CD4-positive, CD25-positive, alpha-beta regulatory T cell (primary cell): ENCODE measurements around the gene LKAAEAR1. TPM values are rescaled to one million over a fixed set of nuclear protein-coding genes. Genes with fewer than 3 reads are reported as not detected.
A peak's percentile ranks its signal among the peaks of the same experiment; 100 is the strongest.
"Not testable (repeated sequence)": the region's sequence is repeated elsewhere in the genome, so short reads cannot be mapped to it uniquely, and the experiment has no call there.

ENCODE experiments used
- ATAC-seq, 2 donors: fragments of 150-1000 bp; cut with Tn5 transposase; one replicate each; pipeline ENCODE4 v1.10.0; 2021; ENCODE audit warnings: low read depth in 2 of 2, moderate number of reproducible peaks in 2 of 2, moderate library complexity in 1 of 2
- DNase-seq, 3 donors: peaks; one replicate each; pipeline versions ENCODE4 v3.0.0 to v3.0.0-alpha.2; 2012 to 2022; ENCODE audit warnings: mixed read lengths in 1 of 3
- H3K27ac ChIP-seq: one replicate; pipeline ENCODE4 v1.7.0; 2013; ENCODE audit warnings: mild to moderate bottlenecking, low read length; ENCODE audit not compliant: insufficient read depth, poor library complexity, severe bottlenecking
- H3K27me3 ChIP-seq: one replicate; pipeline ENCODE4 v1.7.0; 2013; ENCODE audit warnings: low read length; ENCODE audit not compliant: control insufficient read depth, insufficient read depth
- H3K36me3 ChIP-seq: one replicate; pipeline ENCODE4 v1.7.0; 2013; ENCODE audit warnings: mild to moderate bottlenecking, low read length, moderate library complexity; ENCODE audit not compliant: control insufficient read depth, insufficient read depth
- H3K4me1 ChIP-seq: 2 replicates; pipeline ENCODE4 v1.7.0; 2013; ENCODE audit warnings: mild to moderate bottlenecking, low read length; ENCODE audit not compliant: insufficient read depth, control insufficient read depth, poor library complexity, severe bottlenecking
- H3K4me3 ChIP-seq: one replicate; pipeline ENCODE4 v1.7.0; 2013; ENCODE audit warnings: low read depth, mild to moderate bottlenecking, low read length, moderate library complexity
- H3K9me3 ChIP-seq, 2 experiments: 1 replicate in 1 of 2; 2 replicates in 1 of 2; pipeline ENCODE4 v1.7.0; 2013; ENCODE audit warnings: low read length in 2 of 2, mild to moderate bottlenecking in 1 of 2, moderate library complexity in 1 of 2; ENCODE audit not compliant: control insufficient read depth in 2 of 2
- H3K27ac Mint-ChIP-seq, 3 donors: one replicate each; pipeline ENCODE4 v1.8.0; 2020 to 2022; ENCODE audit warnings: mild to moderate bottlenecking in 3 of 3, mixed read lengths in 3 of 3, moderate library complexity in 2 of 3
- H3K27me3 Mint-ChIP-seq: one replicate; pipeline ENCODE4 v1.8.0; 2022; ENCODE audit warnings: mild to moderate bottlenecking, mixed read lengths
- H3K36me3 Mint-ChIP-seq: one replicate; pipeline ENCODE4 v1.8.0; 2020; ENCODE audit warnings: mixed read lengths
- H3K4me1 Mint-ChIP-seq, 4 donors: one replicate each; pipeline ENCODE4 v1.8.0; 2020 to 2022; ENCODE audit warnings: mixed read lengths in 4 of 4, mild to moderate bottlenecking in 1 of 4
- H3K4me3 Mint-ChIP-seq, 4 donors: one replicate each; pipeline ENCODE4 v1.8.0; 2020 to 2022; ENCODE audit warnings: mild to moderate bottlenecking in 4 of 4, mixed read lengths in 4 of 4, moderate library complexity in 3 of 4
- H3K9me3 Mint-ChIP-seq, 7 donors: one replicate each; pipeline ENCODE4 v1.8.0; 2020 to 2022; ENCODE audit warnings: mixed read lengths in 7 of 7, mild to moderate bottlenecking in 3 of 7, moderate library complexity in 2 of 7
- polyA plus RNA-seq, 4 donors: library from polyadenylated mRNA; unstranded; fragments of 300-500 nt; fragmentation: Illumina TruSeq; gene quantifications; one replicate each; pipeline ENCODE4 v1.2.3, GENCODE V29; 2021
- total RNA-seq: library from RNA; stranded (reverse); gene quantifications from one replicate; pipeline ENCODE4 v1.2.3, GENCODE V29; 2022

The LKAAEAR1 gene, protein sequence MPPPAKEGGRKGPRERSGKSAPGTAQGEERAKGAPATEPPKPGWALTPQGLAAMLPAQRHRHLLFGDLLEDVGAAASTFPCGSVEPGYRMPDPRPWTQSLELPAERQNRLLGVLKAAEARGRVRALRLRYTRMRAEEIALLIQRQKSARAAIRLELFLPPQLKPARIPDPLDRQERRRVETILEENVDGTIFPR
- total RNA-seq = not detected
- 1 to 10 TPM in 1 of 4 donors, under 1 TPM in 1, not detected in 2; 0.42 to 1.4 TPM for polyA plus RNA-seq

DNA sequence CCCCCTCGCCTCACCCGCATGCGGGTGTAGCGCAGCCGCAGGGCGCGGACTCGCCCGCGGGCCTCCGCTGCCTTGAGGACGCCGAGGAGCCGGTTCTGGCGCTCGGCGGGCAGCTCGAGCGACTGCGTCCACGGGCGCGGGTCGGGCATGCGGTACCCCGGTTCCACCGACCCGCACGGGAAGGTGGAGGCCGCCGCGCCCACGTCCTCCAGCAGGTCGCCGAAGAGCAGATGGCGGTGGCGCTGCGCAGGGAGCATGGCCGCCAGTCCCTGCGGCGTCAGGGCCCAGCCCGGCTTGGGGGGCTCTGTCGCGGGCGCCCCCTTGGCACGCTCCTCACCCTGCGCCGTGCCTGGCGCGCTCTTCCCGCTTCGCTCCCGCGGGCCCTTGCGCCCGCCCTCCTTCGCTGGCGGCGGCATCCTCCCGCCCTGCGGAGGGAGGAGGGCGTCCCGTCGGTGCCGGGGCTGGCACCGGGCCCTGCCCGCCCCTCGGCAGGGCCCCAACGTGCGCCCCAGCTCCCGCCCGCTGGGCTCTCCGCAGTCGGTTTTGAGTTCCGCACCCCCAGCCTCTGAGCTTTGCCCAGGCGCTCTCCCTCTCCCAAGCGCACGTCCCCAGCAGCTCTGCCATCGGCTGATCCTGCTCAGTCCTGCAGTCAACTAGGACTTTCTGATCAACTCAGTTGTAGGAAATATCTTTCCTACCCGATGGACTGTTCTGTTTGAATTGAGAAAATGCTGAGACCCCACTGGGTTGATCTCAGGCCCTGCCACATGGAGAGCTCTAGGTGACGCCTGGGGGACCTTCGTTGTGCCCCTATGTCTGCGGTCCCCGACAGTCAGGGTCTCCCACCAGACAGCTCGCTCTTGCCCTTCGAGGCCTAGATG lies at the start of gene LKAAEAR1:
Gene LKAAEAR1, minus strand, starts transcription at position 595 of the 881 bp plus-strand sequence. Its CDS starts 179 bp downstream, at position 416.
- H3K9me3 ChIP-seq = peaks cover 0 to 6% of the 10 kb centered on the region in 2 experiments
- H3K36me3 ChIP-seq = no peaks in the 10 kb centered on the region
- DNase-seq (no peak), ATAC-seq (no peak)
- H3K4me3 ChIP-seq = no peak within 1 kb of the TSS
- H3K4me3 Mint-ChIP-seq = peak within 1 kb of the TSS; percentile 83 to 94 (median 89)
- peaks cover 3% of the 10 kb centered on the region for H3K36me3 Mint-ChIP-seq
- H3K27ac ChIP-seq = no peak within 1 kb of the TSS
- H3K4me1 Mint-ChIP-seq = peaks cover 0 to 37% (median 10%) of the 10 kb centered on the region in 4 donors
- H3K27me3 Mint-ChIP-seq = peaks cover 37% of the 10 kb centered on the region
- H3K27me3 ChIP-seq = peaks cover 4% of the 10 kb centered on the region
- H3K27ac Mint-ChIP-seq = peak within 1 kb of the TSS in 2 of 3 donors; percentile 20 to 56
- peaks cover 0 to 9% (median 2%) of the 10 kb centered on the region in 7 donors for H3K9me3 Mint-ChIP-seq
- H3K4me1 ChIP-seq = peaks cover 33% of the 10 kb centered on the region

- no peak overlapping the region for H3K27ac ChIP-seq
- no peak overlapping the region for H3K4me3 Mint-ChIP-seq
- no peaks in the 10 kb centered on the region for H3K36me3 ChIP-seq
- no peak overlapping the region for H3K27ac Mint-ChIP-seq
- DNase-seq (peak in 1 of 3 donors; percentile 10), ATAC-seq (no peak)
- H3K27me3 ChIP-seq = no peaks in the 10 kb centered on the region
- no peaks in the 10 kb centered on the region for H3K4me1 ChIP-seq
- H3K9me3 ChIP-seq = no peaks in the 10 kb centered on the region
- no peak overlapping the region for H3K4me3 ChIP-seq
- peaks cover 0 to 5% (median 0%) of the 10 kb centered on the region in 4 donors for H3K4me1 Mint-ChIP-seq
- no peaks in the 10 kb centered on the region for H3K36me3 Mint-ChIP-seq
- H3K9me3 Mint-ChIP-seq = peaks cover 0 to 2% (median 0%) of the 10 kb centered on the region in 7 donors
- H3K27me3 Mint-ChIP-seq = peaks cover 17% of the 10 kb centered on the region
Observed at GRCh38 chr20:64131406-64131805, 47.2 kb upstream of the LKAAEAR1 start.

GRCh38 chr20:64130876-64131275 lies 46.7 kb upstream of the LKAAEAR1 start:
- no peaks in the 10 kb centered on the region for H3K4me1 ChIP-seq
- Mint-ChIP-seq H3K27ac (no peak overlapping the region), H3K9me3 (peaks cover 0 to 2% (median 0%) of the 10 kb centered on the region in 7 donors), H3K4me1 (peaks cover 0 to 5% (median 0%) of the 10 kb centered on the region in 4 donors), H3K4me3 (no peak overlapping the region), H3K27me3 (peaks cover 17% of the 10 kb centered on the region), H3K36me3 (no peaks in the 10 kb centered on the region)
- H3K4me3 ChIP-seq = no peak overlapping the region
- DNase-seq (no peak), ATAC-seq (no peak)
- H3K27ac ChIP-seq = no peak overlapping the region
- no peaks in the 10 kb centered on the region for H3K9me3 ChIP-seq
- no peaks in the 10 kb centered on the region for H3K36me3 ChIP-seq
- H3K27me3 ChIP-seq = no peaks in the 10 kb centered on the region

- Mint-ChIP-seq H3K4me1 (peaks cover 0 to 5% (median 0%) of the 10 kb centered on the region in 4 donors), H3K27ac (no peak overlapping the region), H3K27me3 (peaks cover 17% of the 10 kb centered on the region), H3K36me3 (no peaks in the 10 kb centered on the region), H3K9me3 (peaks cover 0 to 2% (median 0%) of the 10 kb centered on the region in 7 donors), H3K4me3 (no peak overlapping the region)
- Histone ChIP-seq H3K36me3 (no peaks in the 10 kb centered on the region), H3K27me3 (no peaks in the 10 kb centered on the region), H3K4me1 (no peaks in the 10 kb centered on the region), H3K4me3 (no peak overlapping the region), H3K27ac (no peak overlapping the region), H3K9me3 (no peaks in the 10 kb centered on the region)
- DNase-seq (no peak), ATAC-seq (no peak)
Observed at GRCh38 chr20:64130271-64130670, 46.1 kb upstream of the LKAAEAR1 start.

GRCh38 chr20:64129146-64129782 lies 45.1 kb upstream of the LKAAEAR1 start:
- H3K27ac Mint-ChIP-seq = peak overlapping the region in 1 of 3 donors; percentile 18
- DNase-seq = no peak
- peaks cover 23% of the 10 kb centered on the region for H3K27me3 Mint-ChIP-seq

DNA sequence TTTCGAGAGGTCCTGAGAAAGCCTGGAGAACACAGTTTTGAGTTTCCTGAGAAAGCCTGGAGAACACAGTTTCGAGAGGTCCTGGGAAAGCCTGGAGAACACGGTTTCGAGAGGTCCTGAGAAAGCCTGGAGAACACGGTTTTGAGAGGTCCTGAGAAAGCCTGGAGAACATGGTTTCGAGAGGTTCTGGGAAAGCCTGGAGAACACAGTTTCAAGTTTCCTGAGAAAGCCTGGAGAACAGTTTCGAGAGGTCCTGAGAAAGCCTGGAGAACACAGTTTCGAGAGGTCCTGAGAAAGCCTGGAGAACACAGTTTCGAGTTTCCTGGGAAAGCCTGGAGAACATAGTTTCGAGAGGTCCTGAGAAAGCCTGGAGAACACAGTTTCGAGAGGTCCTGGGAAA lies 39.3 kb upstream of the LKAAEAR1 start:
- not testable (repeated sequence) for H3K27ac Mint-ChIP-seq, DNase-seq, H3K36me3 ChIP-seq, H3K4me3 ChIP-seq, H3K4me3 Mint-ChIP-seq, H3K27ac ChIP-seq, H3K4me1 ChIP-seq, H3K4me1 Mint-ChIP-seq, ATAC-seq, H3K27me3 ChIP-seq, H3K36me3 Mint-ChIP-seq, H3K9me3 ChIP-seq, H3K9me3 Mint-ChIP-seq
- H3K27me3 Mint-ChIP-seq = peaks cover 23% of the 10 kb centered on the region

More at GRCh38 chr20:64129146-64129782, 45.1 kb upstream of the LKAAEAR1 start:
- Histone ChIP-seq H3K27ac (no peak overlapping the region), H3K27me3 (no peaks in the 10 kb centered on the region), H3K4me3 (no peak overlapping the region), H3K4me1 (no peaks in the 10 kb centered on the region), H3K9me3 (no peaks in the 10 kb centered on the region), H3K36me3 (no peaks in the 10 kb centered on the region)
- Mint-ChIP-seq H3K36me3 (no peaks in the 10 kb centered on the region), H3K4me1 (no peaks in the 10 kb centered on the region), H3K4me3 (no peak overlapping the region), H3K9me3 (peaks cover 0 to 2% (median 0%) of the 10 kb centered on the region in 7 donors)
- ATAC-seq = no peak

GRCh38 chr20:64122927-64123326 lies 38.7 kb upstream of the LKAAEAR1 start:
- not testable (repeated sequence) for H3K36me3 ChIP-seq, H3K4me1 ChIP-seq, DNase-seq, H3K9me3 Mint-ChIP-seq, H3K36me3 Mint-ChIP-seq, H3K9me3 ChIP-seq, H3K27me3 ChIP-seq, H3K4me3 ChIP-seq, H3K27ac Mint-ChIP-seq, H3K4me3 Mint-ChIP-seq, H3K4me1 Mint-ChIP-seq, ATAC-seq, H3K27ac ChIP-seq
- peaks cover 19% of the 10 kb centered on the region for H3K27me3 Mint-ChIP-seq
